ENCODE measurements around the gene ARMC9. TPM values are rescaled to one million over a fixed set of nuclear protein-coding genes. Genes with fewer than 3 reads are reported as not detected.
"Not testable (repeated sequence)": the region's sequence is repeated elsewhere in the genome, so short reads cannot be mapped to it uniquely, and the experiment has no call there.

The ARMC9 gene
- total RNA-seq, 1 donor from 2014 or later: 0.89 TPM

GRCh38 chr2:231342061-231342711 lies 143.8 kb downstream of the ARMC9 start:
- intact Hi-C loops (cut with DNase I): no loop called here
- ATAC-seq (ENCODE audit: poor library complexity) (peak; percentile 67), DNase-seq (no peak)

DNA sequence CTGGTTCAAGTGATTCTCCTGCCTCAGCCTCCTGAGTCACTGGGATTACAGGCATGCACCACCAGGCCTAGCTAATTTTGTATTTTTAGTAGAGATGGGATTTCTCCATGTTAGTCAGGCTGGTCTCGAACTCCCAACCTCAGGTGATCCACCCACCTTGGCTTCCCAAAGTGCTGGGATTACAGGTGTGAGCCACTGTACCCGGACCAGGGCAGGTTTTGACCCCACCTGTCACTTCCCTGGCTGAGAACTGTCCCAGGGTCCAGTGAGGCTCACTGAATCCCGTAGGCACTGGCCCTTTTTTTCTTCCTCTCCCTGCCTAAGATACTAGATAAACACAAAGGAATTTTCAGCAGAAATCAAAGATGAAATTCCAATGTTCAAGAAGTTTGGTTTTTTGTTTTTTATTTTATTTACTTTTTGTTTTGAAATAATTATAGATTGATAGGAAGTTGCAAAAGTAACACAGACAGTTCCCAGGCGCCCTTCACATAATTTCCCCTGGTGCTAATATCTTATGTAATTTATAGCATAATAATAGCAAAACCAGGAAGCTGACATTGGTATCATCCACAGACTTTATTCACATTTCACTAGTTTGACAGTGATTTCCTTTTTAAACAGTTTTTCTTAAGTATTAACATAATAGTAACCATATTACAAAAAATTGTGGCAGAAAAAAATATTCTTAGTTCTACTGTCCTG lies 144.7 kb downstream of the ARMC9 start:
- DNase-seq (no peak), ATAC-seq (ENCODE audit: poor library complexity) (no peak)
- intact Hi-C loops (cut with DNase I): no loop called here

DNA sequence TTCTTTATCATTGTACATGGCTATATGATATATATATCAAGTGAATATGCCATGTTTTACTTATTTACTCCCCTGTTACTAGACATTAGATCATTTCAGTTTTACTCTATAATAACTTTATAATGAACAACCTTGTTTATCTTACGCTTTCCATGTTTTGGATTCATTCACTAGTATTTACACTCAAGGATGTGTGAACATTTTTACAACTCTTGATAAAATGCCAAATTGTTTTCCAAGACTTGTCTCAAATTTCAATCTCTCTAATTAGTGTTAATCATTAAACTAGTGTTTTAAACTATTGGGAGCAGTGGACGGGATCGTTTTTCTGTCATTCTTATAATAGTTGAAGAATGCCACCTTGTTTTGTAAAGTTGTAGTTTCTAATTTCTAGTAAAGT lies 145.6 kb downstream of the ARMC9 start:
- ATAC-seq (ENCODE audit: poor library complexity) (no peak), DNase-seq (no peak)
- intact Hi-C loops (cut with DNase I): no loop called here

DNA sequence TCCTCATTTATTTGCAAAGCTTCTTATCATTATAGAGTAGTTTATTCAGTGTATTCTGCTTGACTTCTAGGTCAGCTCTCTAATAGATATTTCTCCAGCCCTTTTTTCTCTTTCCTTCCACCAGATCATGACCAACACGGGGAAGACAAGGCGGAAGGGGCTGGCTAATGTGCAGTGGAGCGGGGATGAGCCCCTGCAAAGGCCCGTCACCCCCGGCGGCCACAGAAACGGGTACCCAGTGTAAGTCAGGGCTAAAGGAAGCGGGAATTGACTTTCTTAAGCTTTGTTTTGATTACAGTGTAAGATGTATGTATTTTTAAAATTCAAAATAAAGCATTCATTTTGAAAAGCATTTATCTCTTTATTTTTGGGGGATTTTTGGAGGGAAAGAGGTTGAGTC lies 146.4 kb downstream of the ARMC9 start:
- ATAC-seq (ENCODE audit: poor library complexity) (no peak), DNase-seq (no peak)
- intact Hi-C loops (cut with DNase I): no loop called here

GRCh38 chr2:231347081-231347480 lies 148.7 kb downstream of the ARMC9 start:
- no peak for DNase-seq
- no peak for ATAC-seq (ENCODE audit: poor library complexity)
- intact Hi-C loops (cut with DNase I): no loop called here

- ATAC-seq (ENCODE audit: poor library complexity): no peak
- intact Hi-C loops (cut with DNase I): no loop called here
Observed at GRCh38 chr2:231347638-231348037, 149.2 kb downstream of the ARMC9 start.

DNA sequence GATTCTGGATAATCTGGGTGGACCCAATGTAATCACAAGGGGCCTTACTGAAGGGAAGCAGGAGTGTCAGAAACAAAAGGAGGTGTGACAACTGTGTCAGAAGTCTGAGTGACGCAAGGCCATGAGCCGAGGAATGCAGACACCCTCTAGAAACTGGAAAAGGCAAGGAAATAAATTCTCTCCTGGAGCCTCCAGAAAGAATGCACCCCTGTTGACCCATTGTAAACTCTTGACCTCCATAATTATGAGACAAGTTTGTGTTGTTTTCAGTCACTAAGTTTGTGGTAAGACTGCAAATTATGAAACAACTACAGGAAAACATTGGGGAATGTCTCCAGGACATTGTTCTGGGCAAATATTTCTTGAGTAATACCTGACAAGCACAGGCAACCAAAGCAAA lies 149.7 kb downstream of the ARMC9 start:
- ATAC-seq (ENCODE audit: poor library complexity) (no peak), DNase-seq (no peak)
- intact Hi-C loops (cut with DNase I): no loop called here

More at GRCh38 chr2:231347638-231348037, 149.2 kb downstream of the ARMC9 start:
- DNase-seq: no peak

DNA sequence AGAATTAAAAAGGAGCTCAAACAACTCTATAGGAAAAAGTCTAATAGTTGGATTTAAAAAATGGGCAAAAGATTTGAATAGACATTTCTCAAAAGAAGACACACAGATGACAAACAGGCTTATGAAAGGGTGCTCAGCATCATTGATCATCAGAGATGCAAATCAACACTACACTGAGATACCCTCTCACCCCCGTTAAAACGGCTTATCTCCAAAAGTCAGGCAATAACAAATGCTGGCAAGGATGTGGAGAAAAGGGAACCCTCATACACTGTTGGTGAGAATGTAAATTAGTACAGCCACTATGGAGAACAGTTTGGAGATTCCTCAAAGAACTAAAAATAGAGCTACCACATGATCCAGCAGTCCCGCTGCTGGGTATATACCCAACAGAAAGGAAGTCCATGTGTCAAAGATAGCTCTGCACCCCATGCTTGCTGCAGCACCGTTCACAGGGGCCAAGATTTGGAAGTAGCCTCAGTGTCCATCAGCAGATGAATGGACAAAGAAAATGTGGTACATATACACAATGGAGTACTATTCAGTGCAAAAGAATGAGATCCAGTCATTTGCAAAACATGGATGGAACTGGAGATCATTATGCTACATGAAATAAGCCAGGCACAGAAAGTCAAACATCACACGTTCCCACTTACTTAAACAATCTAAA lies 150.4 kb downstream of the ARMC9 start:
- DNase-seq (no peak), ATAC-seq (ENCODE audit: poor library complexity) (peak; percentile 71)
- intact Hi-C loops (cut with DNase I): no loop called here

- peak; percentile 29 for ATAC-seq (ENCODE audit: poor library complexity)
- DNase-seq; intact Hi-C loops (cut with DNase I): not testable (repeated sequence)
Observed at GRCh38 chr2:231349374-231349735, 150.9 kb downstream of the ARMC9 start.

DNA sequence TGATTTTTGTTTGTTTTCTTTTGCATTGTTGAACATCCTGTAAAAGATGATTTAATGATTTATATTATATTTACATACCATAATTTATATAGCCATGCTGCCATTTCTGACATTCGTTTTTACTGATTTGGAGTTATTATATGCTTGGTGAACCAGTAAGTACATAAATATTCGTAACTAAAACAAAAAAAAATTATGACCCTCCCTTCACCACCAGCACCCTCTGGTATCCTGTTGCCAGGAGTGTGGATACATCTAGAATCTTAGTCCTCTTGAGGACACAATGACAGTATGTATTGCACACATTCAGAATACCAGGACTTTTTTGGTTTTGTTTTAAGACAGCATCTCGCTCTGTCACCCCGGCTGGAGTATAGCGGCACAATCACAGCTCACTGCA lies 153.2 kb downstream of the ARMC9 start:
- ATAC-seq (ENCODE audit: poor library complexity) (no peak), DNase-seq (no peak)
- intact Hi-C loops (cut with DNase I): no loop called here

DNA sequence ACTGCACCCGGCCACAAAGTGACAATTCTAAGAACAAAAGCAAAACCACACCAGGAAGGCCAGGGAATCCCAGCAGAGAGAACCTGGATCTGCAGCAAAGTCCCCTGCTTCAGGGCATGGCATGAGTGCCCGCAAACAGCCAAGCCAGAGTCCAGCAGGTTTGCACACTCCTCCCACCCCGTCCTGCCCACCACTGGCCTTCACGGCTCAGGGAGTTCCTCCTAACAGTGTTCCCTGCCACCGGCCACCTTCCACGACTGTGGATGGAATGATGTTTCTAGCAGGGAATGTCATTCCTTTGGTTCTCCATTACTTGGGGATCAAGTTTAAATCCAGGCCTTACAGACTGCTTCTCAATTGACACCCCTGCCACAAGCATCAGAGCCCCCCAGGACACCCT lies 155.0 kb downstream of the ARMC9 start:
- ATAC-seq (ENCODE audit: poor library complexity): no peak
- intact Hi-C loops (cut with DNase I): no loop called here
- DNase-seq: no peak

- intact Hi-C loops (cut with DNase I): no loop called here
- ATAC-seq (ENCODE audit: poor library complexity): peak; percentile 46
- no peak for DNase-seq
Observed at GRCh38 chr2:231355508-231356465, 157.4 kb downstream of the ARMC9 start.

DNA sequence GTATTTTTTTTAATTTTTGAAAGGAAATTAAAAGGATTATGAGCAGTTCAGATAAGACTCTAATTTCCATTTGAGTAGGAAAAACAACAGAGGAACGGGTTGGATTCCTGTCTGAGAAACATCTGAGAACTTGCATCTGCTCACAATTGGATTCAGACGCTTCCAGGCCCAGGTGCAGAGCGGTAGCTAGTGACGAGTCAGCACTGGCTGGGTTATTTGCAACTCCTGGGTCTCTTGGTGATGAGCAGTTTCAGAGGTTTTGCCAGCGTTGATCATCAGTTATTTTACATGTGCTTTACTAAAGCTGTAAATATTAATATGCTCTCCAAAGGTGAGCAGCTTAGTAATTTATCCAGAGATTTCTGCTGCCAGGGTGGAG lies 158.0 kb downstream of the ARMC9 start:
- DNase-seq: no peak
- no peak for ATAC-seq (ENCODE audit: poor library complexity)
- intact Hi-C loops (cut with DNase I): no loop called here

- no peak for ATAC-seq (ENCODE audit: poor library complexity)
- intact Hi-C loops (cut with DNase I): no loop called here
Observed at GRCh38 chr2:231357048-231357447, 158.6 kb downstream of the ARMC9 start.

GRCh38 chr2:231357931-231358330 lies 159.5 kb downstream of the ARMC9 start:
- ATAC-seq (ENCODE audit: poor library complexity) (no peak), DNase-seq (no peak)
- intact Hi-C loops (cut with DNase I): no loop called here

More at GRCh38 chr2:231357048-231357447, 158.6 kb downstream of the ARMC9 start:
- no peak for DNase-seq

DNA sequence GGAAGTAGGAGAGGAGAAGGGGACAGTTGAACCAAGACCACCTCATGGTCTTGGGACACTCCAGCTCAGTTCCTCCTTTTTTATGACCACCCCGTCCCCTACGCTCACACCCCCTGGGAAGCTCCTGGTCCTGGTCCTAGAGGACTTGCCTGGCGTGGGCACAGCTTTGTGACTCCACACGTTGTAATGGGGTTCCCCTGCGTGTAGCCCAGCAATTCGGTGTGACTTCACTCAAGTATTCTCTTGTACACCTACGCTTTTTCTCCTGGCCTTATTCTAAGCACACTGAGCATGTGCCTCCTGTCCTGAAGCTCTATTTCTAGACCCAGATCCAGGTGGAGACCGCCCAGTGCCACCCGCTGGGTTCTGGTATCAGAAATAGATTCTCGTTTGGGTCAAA lies 161.0 kb downstream of the ARMC9 start:
- ATAC-seq (ENCODE audit: poor library complexity) (no peak), DNase-seq (no peak)
- intact Hi-C loops (cut with DNase I): no loop called here

GRCh38 chr2:231359948-231360347 lies 161.5 kb downstream of the ARMC9 start:
- intact Hi-C loops (cut with DNase I): no loop called here
- DNase-seq: no peak
- no peak for ATAC-seq (ENCODE audit: poor library complexity)

GRCh38 chr2:231360401-231360800 lies 162.0 kb downstream of the ARMC9 start:
- intact Hi-C loops (cut with DNase I): no loop called here
- DNase-seq: peak; percentile 67
- peak; percentile 57 for ATAC-seq (ENCODE audit: poor library complexity)

GRCh38 chr2:231360881-231361371 lies 162.5 kb downstream of the ARMC9 start:
- DNase-seq (no peak), ATAC-seq (ENCODE audit: poor library complexity) (peak; percentile 26)
- intact Hi-C loops (cut with DNase I): no loop called here

Measured in Right ventricle myocardium superior (tissue), 1 donor.